Kidney (tissue), 14 donors: Measurements from ENCODE around the gene BLM. TPM values are rescaled to one million over a fixed set of nuclear protein-coding genes. Genes with fewer than 3 reads are reported as not detected.

Source experiments
- DNase-seq, 5 donors: peaks; one replicate each; pipeline ENCODE4 v3.0.0-alpha.2; 2013 to 2020
- FAIRE-seq: peaks from 2 replicates; lab custom pipeline; 2012; peaks lifted over from hg19 to GRCh38; lab: Jason Lieb, UNC
- H3K27ac ChIP-seq, 2 donors: one replicate each; pipeline ENCODE4 v1.7.0; 2013; ENCODE audit warnings: low read depth in 2 of 2, low read length in 2 of 2, inconsistent platforms in 1 of 2
- H3K27me3 ChIP-seq: one replicate; pipeline ENCODE4 v1.7.1; 2013; ENCODE audit warnings: low read length, inconsistent platforms; ENCODE audit not compliant: control insufficient read depth, insufficient read depth
- H3K36me3 ChIP-seq, 3 donors: one replicate each; pipeline versions ENCODE4 v1.7.0 to v1.7.1; 2013; ENCODE audit warnings: low read length in 3 of 3, control low read depth in 1 of 3, inconsistent platforms in 1 of 3; ENCODE audit not compliant: insufficient read depth in 3 of 3, control insufficient read depth in 2 of 3
- H3K4me1 ChIP-seq, 3 donors: one replicate each; pipeline versions ENCODE4 v1.7.0 to v1.7.1; 2013; ENCODE audit warnings: low read length in 3 of 3, inconsistent platforms in 1 of 3, low read depth in 1 of 3; ENCODE audit not compliant: control insufficient read depth in 2 of 3, insufficient read depth in 2 of 3
- H3K4me3 ChIP-seq, 3 donors: one replicate each; pipeline versions ENCODE4 v1.7.0 to v1.8.1; 2013; ENCODE audit warnings: low read length in 3 of 3, control low read depth in 1 of 3, inconsistent platforms in 1 of 3
- H3K9ac ChIP-seq, 3 donors: one replicate each; pipeline versions ENCODE4 v1.7.0 to v1.7.1; 2013; ENCODE audit warnings: low read length in 3 of 3, control low read depth in 1 of 3, inconsistent platforms in 1 of 3
- H3K9me3 ChIP-seq, 3 donors: one replicate each; pipeline versions ENCODE4 v1.7.0 to v1.7.1; 2013; ENCODE audit warnings: low read length in 3 of 3, control low read depth in 1 of 3, inconsistent platforms in 1 of 3; ENCODE audit not compliant: control insufficient read depth in 2 of 3, insufficient read depth in 1 of 3
- CTCF ChIP-seq: IDR thresholded peaks from 3 replicates; pipeline ENCODE4 v1.5.1; 2012; ENCODE audit warnings: mild to moderate bottlenecking, moderate library complexity, borderline replicate concordance; ENCODE audit not compliant: insufficient read depth; ENCODE audit errors: extremely low read depth
- intact Hi-C: fragments of 100-400 bp; cut with DNase I; formaldehyde crosslinking; loops from one replicate; pipeline ENCODE4 v1.11.1; 2022
- polyA plus RNA-seq: library from polyadenylated mRNA; stranded (reverse); fragments of 350-450 nt; fragmentation: Illumina TruSeq; extraction: RNeasy Lipid Tissue Mini Kit (QIAGEN cat#74804); gene quantifications from one replicate; pipeline ENCODE4 v1.2.3, GENCODE V29; 2014; ENCODE audit warnings: low read depth, low replicate concordance; ENCODE audit not compliant: insufficient read depth
- total RNA-seq: library from RNA; stranded (reverse); fragmentation: NEBNext Ultra II Directional; extraction: Animal tissue kit (Norgen Biotek cat#: 25700); gene quantifications from one replicate; pipeline ENCODE4 v1.2.1, GENCODE V29; 2021
- donor health status: control.
- donor health status: control.
- donor health status: control.
- donor health status: control.
- donor health status: control.
- donor health status: DM: yes; HTN: yes; CAD: no.
- donor health status: Normal renal cell carcinoma (clear cell type).

BLM gene
- total and polyA plus RNA-seq, 2 donors from 2014 or later = 1.1 to 2.8 TPM

GRCh38 chr15:90683371-90683770 lies 33.8 kb upstream of the BLM start:
- Histone ChIP-seq H3K4me1 (no peaks in the 10 kb centered on the region), H3K9me3 (no peaks in the 10 kb centered on the region), H3K9ac (no peak overlapping the region), H3K27ac (no peak overlapping the region), H3K27me3 (no peaks in the 10 kb centered on the region), H3K4me3 (no peak overlapping the region), H3K36me3 (no peaks in the 10 kb centered on the region)
- TF ChIP-seq CTCF = no peak
- no peak for FAIRE-seq
- DNase-seq = no peak
- intact Hi-C loops = no loop called here

GRCh38 chr15:90683876-90684275 lies 33.3 kb upstream of the BLM start:
- Histone ChIP-seq H3K9ac (no peak overlapping the region), H3K27ac (no peak overlapping the region), H3K4me1 (no peaks in the 10 kb centered on the region), H3K27me3 (no peaks in the 10 kb centered on the region), H3K36me3 (no peaks in the 10 kb centered on the region), H3K4me3 (no peak overlapping the region), H3K9me3 (no peaks in the 10 kb centered on the region)
- FAIRE-seq (no peak), DNase-seq (no peak)
- intact Hi-C loops = no loop called here
- no peak for TF ChIP-seq CTCF

- intact Hi-C loops = no loop called here
- Histone ChIP-seq H3K27me3 (no peaks in the 10 kb centered on the region), H3K9me3 (no peaks in the 10 kb centered on the region), H3K4me1 (no peaks in the 10 kb centered on the region), H3K27ac (no peak overlapping the region), H3K4me3 (no peak overlapping the region), H3K9ac (no peak overlapping the region), H3K36me3 (no peaks in the 10 kb centered on the region)
- no peak for TF ChIP-seq CTCF
- DNase-seq (peak in 3 of 5 donors; percentile 37 to 69 (median 62)), FAIRE-seq (no peak)
These were observed 32.9 kb upstream of the BLM start for GRCh38 chr15:90684281-90684680.
